Thyroid gland (tissue), 4 donors: ENCODE data around the gene TATDN2.
"Not testable (repeated sequence)": the region's sequence is repeated elsewhere in the genome, so short reads cannot be mapped to it uniquely, and the experiment has no call there.

ENCODE experiments used
- CTCF ChIP-seq, 6 experiments: fragments of 200-600 bp in 3 of 6; fragments of 450-650 bp in 3 of 6; sonication (generic) in 3 of 6; IDR thresholded peaks; one replicate each; pipeline ENCODE4 v1.5.1; 2016 to 2019; ENCODE audit warnings: antibody characterized with exemption in 6 of 6, mild to moderate bottlenecking in 2 of 6, inconsistent platforms in 1 of 6, moderate library complexity in 1 of 6
- POLR2A ChIP-seq, 2 donors: fragments of 450-650 bp; IDR thresholded peaks; one replicate each; pipeline ENCODE4 v1.6.1; 2017; ENCODE audit warnings: antibody characterized with exemption in 2 of 2, mild to moderate bottlenecking in 2 of 2, moderate library complexity in 1 of 2

DNA sequence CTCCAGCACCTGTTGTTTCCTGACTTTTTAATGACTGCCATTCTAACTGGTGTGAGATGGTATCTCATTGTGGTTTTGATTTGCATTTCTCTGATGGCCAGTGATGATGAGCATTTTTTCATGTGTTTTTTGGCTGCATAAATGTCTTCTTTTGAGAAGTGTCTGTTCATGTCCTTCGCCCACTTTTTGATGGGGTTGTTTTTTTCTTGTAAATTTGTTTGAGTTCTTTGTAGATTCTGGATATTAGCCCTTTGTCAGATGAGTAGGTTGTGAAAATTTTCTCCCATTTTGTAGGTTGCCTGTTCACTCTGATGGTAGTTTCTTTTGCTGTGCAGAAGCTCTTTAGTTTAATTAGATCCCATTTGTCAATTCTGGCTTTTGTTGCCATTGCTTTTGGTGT lies 49.8 kb downstream of the TATDN2 start:
- TF ChIP-seq CTCF, POLR2A (IDR thresholded peaks at IDR 0.05): not testable (repeated sequence)
